Right lung (tissue), 5 donors: ENCODE results near the gene LINGO1. TPM values are rescaled to one million over a fixed set of nuclear protein-coding genes. Genes with fewer than 3 reads are reported as not detected.

Source experiments
- DNase-seq, 2 donors: peaks; one replicate each; pipeline ENCODE4 v3.0.0-alpha.2; 2013
- polyA plus RNA-seq, 5 donors: library from polyadenylated mRNA; unstranded; fragments of 120-200 nt; gene quantifications; one replicate each; pipeline versions ENCODE4 v1.2.1 to v1.2.3, GENCODE V29; 2013; ENCODE audit warnings: inconsistent platforms in 1 of 5, low replicate concordance in 1 of 5; ENCODE audit not compliant: insufficient read length in 5 of 5, insufficient read depth in 1 of 5

Gene LINGO1
- polyA plus RNA-seq, 5 donors = 13.5 to 21.5 (median 14.5) TPM

DNA sequence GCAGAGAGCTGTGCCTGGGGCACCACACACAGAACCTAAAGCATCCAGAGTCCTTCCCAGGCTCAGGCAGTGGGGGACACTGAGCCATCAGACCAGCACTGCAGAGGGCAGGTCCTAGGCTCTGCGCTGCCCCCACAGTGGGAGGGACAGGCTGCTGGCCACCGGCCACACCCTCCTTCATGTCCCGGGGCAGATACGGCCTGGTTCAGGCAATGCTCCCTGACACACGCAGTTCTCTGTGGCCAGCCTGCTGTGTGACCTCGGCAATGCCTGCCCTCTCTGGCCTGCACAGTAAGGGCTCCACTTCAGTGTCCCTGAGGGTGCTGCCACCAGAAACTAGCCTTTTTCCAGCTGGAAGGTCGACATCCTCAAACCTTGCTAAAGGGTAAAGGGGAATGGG, 12.4 kb downstream of the LINGO1 start:
- DNase-seq = no peak

DNA sequence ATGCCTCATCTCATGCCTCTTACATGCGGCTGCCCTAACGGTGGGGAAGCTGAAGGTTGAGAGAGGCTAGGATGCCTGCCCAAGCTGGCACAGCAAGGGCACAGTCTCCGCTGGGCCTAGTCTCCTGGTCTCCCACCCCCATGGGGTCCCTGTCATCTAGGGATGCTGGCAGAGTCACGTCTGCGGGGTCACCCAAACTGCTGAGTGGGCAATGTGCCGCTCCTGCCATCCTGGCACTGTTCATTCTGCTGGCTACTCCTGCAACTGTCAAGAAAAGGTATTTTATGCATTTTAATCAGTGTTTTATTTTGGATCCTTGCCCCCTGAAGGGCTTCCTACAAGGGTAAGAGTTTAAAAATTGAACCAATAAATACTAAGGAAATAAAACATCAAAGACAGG, 12.8 kb downstream of the LINGO1 start:
- no peak for DNase-seq

DNA sequence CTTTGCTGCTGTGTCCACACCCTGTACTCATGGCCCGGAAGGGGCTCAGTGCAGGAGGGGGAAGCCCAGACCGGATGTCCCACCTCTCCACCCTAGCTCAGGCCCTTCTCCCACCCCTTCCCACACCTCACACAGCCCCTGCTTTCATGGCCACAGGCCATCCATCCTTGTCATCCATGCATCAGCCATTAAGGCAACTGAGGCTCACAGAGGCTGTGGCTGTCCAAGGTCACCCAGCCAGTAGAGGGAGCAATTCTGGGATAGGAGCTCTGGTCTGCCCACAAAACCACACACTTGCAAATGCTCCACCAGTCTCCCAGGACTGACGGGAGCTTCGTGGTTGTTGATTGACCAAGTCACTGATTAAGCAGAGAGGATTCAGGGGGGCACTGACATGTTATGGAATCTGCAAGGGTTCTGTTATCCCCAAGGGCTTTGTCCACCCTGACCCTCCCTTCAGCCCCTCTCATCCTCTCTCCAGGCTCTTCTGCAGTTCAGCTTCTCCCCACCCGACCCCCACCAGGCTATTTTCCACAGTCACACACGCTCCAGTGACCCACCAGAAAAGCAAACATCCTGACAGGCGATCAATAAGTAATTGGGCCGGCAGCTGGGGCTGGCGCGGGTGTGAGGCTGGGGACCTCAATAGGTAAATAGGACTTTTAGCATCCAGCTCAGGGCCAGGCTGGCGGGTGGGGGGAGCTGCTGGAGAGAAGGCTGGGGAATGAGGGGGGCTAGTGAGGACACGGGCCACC, 15.1 kb downstream of the LINGO1 start:
- no peak for DNase-seq

DNA sequence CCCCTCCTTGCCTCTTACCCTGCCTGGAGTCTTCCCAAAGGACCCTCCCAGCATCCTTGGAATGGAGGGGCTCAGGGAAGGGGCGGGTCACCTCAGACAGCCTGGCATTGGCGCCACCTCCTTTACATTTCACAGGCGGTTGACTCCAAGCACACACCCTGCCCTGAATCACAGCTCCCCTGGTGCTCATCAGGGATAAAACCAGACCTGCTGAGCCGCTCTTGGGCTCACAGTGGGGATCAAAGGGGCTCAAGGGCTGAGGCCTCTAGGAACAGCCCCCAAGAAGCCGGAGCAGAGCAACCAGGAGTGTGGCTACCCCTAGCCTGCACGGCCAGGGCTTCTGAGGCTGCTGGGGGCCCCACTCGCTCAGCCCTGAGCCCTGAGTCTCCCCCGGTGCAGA, 16.6 kb downstream of the LINGO1 start:
- no peak for DNase-seq

DNA sequence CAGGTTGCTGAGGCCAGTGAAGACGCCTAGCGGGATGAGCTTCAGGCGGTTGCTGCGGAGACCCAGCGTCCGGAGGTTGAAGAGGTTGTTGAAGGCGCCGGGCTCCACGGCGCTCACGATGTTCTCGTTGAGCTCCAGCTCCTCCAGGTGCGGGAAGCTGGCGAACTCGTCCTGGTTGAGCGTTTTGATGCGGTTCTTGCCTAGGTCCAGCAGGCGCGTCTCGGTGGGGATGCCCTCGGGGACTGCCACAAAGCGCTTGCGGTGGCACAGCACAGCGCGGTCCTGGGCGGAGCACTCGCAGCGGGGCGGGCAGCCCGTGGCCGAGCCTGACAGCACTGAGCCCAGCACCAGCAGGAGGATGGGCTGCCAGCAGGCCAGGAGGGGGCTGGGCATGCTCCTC, 17.2 kb downstream of the LINGO1 start:
- DNase-seq = no peak

DNA sequence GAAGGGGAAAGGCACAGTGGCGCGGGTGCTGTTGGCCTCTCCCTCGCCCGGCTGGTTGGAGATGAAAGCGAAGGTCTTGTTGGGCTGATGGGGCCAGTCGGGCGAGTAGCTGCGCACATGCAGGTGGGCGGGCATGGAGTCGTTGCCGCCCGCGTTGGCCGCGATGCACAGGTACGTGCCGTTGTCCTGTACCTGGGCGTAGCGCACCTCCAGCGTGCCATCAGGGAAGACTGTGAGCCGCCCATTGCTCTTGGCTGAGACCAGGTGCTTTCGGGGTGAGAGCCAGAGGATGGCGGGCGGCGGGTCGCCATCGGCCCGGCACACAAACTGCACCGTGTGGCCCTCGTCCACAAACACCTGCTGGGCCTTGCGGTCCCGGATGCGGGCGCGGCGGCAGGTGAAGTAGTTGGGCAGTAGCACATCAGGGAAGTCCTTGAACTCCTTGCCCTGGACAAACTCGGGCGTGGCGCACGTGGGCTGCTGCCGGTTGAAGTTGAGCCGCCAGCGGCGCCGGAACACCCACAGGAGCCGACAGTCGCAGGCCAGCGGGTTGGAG, 18.4 kb downstream of the LINGO1 start:
- no peak for DNase-seq

DNA sequence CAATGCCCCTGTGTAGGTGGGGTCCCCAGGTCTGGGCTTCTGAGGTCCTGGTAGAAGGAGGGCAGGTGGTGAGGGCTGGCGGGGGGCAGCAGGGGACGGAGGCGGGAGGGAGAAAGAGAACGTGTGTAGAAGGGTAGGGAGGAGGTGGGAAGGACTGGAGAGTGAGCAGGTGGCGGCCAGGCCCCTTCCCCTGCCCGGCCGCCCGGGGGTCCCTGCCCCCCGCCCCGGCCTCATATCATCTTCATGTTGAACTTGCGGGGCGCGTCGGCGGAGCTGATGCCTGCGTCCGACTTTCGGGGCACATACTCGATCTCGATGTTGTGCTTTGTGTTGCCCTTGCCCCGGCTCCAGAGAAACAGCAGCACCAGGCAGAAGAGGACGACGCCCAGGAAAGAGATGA, 18.9 kb downstream of the LINGO1 start:
- no peak for DNase-seq

DNA sequence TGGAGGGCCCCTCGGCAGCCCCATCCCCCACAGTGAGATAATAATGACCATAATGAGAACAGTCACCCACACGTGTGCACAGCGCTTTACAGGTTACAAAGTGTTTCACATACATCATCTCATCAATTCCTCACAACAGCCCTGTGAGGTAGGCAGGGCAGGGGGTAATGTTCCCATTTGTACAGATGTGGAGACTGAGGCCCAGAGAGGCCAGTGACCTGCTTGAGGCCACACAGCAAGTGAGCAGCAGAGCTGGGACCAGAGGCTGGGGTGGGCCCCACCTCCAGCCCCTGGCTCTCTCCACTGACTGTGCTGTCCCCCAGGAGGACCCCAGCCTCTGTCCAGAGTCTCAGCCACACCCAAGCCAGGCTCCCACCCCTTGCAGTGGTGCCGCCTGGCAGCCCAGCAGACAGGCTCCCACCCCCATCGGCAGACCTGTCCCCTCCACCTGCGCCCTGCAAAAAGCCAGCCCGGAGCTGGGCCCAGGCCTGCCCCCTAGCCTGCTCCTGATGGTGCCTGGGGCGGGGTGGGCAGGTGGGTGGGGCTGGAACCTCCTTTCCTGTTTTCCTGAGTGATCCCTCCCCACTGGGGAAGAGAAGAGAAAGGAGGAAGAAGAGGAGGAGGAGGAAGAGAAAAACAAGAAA, 19.6 kb downstream of the LINGO1 start:
- no peak for DNase-seq

- no peak for DNase-seq
These were observed 20.9 kb downstream of the LINGO1 start for GRCh38 chr15:77611767-77612166.

- no peak for DNase-seq
These were observed 22.0 kb downstream of the LINGO1 start for GRCh38 chr15:77610731-77611130.

- DNase-seq = no peak
These were observed 23.2 kb downstream of the LINGO1 start for GRCh38 chr15:77609558-77609957.

DNA sequence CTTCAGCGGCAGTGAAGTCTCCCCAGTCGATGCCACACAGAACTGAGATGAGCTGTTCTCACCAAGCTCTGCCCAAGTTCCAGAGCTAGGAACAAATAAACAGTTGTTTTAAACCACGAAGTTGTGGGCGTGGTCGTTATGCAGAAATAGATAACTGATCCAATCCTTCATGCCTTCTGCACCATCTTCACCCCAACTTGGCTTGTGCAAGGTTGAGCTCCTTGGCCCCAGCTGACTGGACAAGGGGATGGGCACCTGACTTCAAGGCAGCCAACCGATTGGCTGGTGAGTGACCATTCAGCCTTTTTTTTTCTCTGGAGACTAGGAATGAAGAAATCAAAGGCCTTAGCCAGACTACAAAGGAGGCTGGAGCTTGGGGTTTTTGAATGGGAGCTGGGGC, 23.9 kb downstream of the LINGO1 start:
- no peak for DNase-seq

GRCh38 chr15:77607894-77608261, 24.8 kb downstream of the LINGO1 start:
- no peak for DNase-seq

- no peak for DNase-seq
These were observed 25.4 kb downstream of the LINGO1 start for GRCh38 chr15:77607111-77607893.

GRCh38 chr15:77606142-77607034, 26.3 kb downstream of the LINGO1 start:
- DNase-seq = no peak

DNA sequence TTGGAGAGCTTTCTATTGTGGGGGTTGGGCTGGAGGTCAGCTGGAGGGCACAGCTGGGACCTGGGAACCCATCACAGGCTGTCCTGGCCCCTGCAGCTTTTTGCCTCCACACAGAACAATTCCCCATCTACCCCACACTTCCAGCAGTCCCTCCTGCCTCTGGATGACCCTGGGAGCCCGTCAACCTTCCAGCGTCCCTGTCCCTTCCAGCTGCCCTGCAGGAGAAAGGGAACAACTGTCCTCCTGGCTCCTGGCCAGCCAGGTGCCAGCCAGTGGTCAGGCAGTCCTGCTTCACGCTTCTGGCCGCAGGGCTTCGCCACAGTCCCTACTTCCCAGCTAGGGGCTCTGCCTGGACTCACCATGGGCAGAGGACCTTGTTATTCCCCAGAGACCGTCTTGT, 27.2 kb downstream of the LINGO1 start:
- no peak for DNase-seq

DNA sequence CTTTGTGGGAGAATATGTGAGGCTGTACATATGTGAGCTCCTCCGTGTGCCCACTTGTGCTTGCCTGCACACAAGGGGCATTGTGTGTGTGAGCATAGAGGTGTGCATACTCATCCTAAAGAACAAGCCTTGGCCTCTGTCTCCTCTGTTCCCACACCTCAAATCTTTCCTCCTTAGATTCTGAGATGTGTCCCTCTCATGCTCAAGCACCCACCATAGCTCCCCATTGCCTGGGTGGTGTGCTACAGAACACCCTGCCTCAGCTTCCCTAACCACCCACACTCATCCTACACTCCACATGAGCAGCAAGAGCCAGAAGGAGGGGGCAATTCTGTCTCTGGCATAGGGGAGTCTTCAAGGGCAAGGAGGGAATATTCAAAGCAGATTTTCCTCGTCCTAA, 27.7 kb downstream of the LINGO1 start:
- DNase-seq = no peak

- no peak for DNase-seq
These were observed 28.9 kb downstream of the LINGO1 start for GRCh38 chr15:77603611-77604336.

DNA sequence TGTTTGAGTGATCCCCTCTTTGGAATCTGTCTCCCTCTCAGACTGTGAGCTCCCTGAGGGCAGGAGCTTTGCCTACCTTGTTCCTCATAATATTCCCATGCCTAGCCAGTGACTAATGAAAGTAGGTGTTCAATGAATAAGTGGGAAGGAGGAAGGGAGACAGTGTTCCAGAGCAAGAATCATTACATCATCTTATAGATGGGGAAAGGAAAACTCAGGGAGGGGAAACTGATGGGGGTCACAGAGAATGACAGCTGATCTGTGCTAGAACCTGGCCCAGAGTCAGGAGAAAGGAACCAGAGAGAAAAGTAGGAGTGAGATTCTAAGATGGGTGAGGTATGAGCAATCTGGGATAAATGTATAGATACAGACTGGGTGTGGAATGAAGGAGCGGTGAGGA, 29.9 kb downstream of the LINGO1 start:
- DNase-seq = no peak

DNA sequence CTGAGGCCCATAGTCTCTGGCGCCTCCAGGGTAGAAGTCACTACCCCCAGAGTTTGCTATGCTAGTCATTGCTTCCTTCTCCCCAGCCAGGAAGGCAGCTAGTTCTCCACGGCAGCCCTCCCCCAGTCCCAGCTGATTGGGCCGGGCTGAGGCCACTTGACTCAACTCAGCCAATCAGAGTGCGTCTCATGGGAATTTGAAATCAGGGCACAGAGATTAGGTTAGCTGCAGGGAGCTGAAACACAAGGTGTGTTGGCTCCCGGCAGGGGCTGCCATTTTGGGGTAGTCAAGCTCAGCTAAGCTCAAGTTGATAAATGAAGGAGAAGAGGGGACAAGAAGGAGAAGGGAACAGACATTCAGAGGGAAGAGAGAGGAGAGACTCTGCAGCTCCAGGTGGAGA, 32.8 kb downstream of the LINGO1 start:
- DNase-seq = no peak

GRCh38 chr15:77599357-77599756, 33.4 kb downstream of the LINGO1 start:
- no peak for DNase-seq
